NCI-H2029 (cell line): ENCODE data around the gene BMPR1A.
"Not testable (repeated sequence)": the region's sequence is repeated elsewhere in the genome, so short reads cannot be mapped to it uniquely, and the experiment has no call there.

ENCODE experiments used
- DNase-seq: peaks from one replicate; lab custom pipeline; 2025; lab: John Stamatoyannopoulos, UW

The BMPR1A gene

GRCh38 chr10:86878983-86879713, 122.7 kb downstream of the BMPR1A start:
- no peak for DNase-seq

- no peak for DNase-seq
These were observed 124.6 kb downstream of the BMPR1A start for GRCh38 chr10:86880971-86881370.

GRCh38 chr10:86888585-86889381, 132.4 kb downstream of the BMPR1A start:
- DNase-seq = no peak

GRCh38 chr10:86889997-86890396, 133.6 kb downstream of the BMPR1A start:
- no peak for DNase-seq

- no peak for DNase-seq
These were observed 142.1 kb downstream of the BMPR1A start for GRCh38 chr10:86898511-86898910.

- no peak for DNase-seq
These were observed 142.7 kb downstream of the BMPR1A start for GRCh38 chr10:86899132-86899531.

GRCh38 chr10:86899670-86900276, 143.4 kb downstream of the BMPR1A start:
- DNase-seq = no peak

GRCh38 chr10:86900955-86901354, 144.5 kb downstream of the BMPR1A start:
- no peak for DNase-seq

- DNase-seq = no peak
These were observed 148.2 kb downstream of the BMPR1A start for GRCh38 chr10:86904600-86904999.

GRCh38 chr10:86905429-86905828, 149.0 kb downstream of the BMPR1A start:
- no peak for DNase-seq

- DNase-seq = no peak
These were observed 158.3 kb downstream of the BMPR1A start for GRCh38 chr10:86914734-86915133.

- DNase-seq = no peak
These were observed 161.6 kb downstream of the BMPR1A start for GRCh38 chr10:86918022-86918471.

GRCh38 chr10:86922553-86922961, 166.1 kb downstream of the BMPR1A start:
- DNase-seq = no peak

- no peak for DNase-seq
These were observed 173.3 kb downstream of the BMPR1A start for GRCh38 chr10:86929468-86930380.

- no peak for DNase-seq
These were observed 175.5 kb downstream of the BMPR1A start for GRCh38 chr10:86931872-86932271.

- DNase-seq = no peak
These were observed 176.3 kb downstream of the BMPR1A start for GRCh38 chr10:86932674-86933073.

GRCh38 chr10:86934162-86934711, 177.8 kb downstream of the BMPR1A start:
- not testable (repeated sequence) for DNase-seq

GRCh38 chr10:86936661-86937501, 180.5 kb downstream of the BMPR1A start:
- DNase-seq = no peak

- no peak for DNase-seq
These were observed 181.2 kb downstream of the BMPR1A start for GRCh38 chr10:86937502-86938154.

- no peak for DNase-seq
These were observed 181.8 kb downstream of the BMPR1A start for GRCh38 chr10:86938260-86938659.
